ENCODE data around the gene RAD51B. TPM values are rescaled to one million over a fixed set of nuclear protein-coding genes. Genes with fewer than 3 reads are reported as not detected.
A peak's percentile ranks its signal among the peaks of the same experiment; 100 is the strongest.

Gene RAD51B
- total RNA-seq, 1 experiment from 2014 or later = 13.3 TPM

GRCh38 chr14:68566075-68566474, 746.5 kb downstream of the RAD51B start:
- peak overlapping the region; percentile 99 for H3K27ac ChIP-seq
- no peak for DNase-seq
- H3K9me3 ChIP-seq (replicated peaks) = no peaks in the 10 kb centered on the region
- no peak overlapping the region for H3K4me3 ChIP-seq
- H3K36me3 ChIP-seq = no peaks in the 10 kb centered on the region
- no peaks in the 10 kb centered on the region for H3K27me3 ChIP-seq
- peaks cover 52% of the 10 kb centered on the region for H3K4me1 ChIP-seq

- Histone ChIP-seq H3K4me1 (peaks cover 24% of the 10 kb centered on the region), H3K27ac (no peak overlapping the region), H3K4me3 (no peak overlapping the region), H3K36me3 (no peaks in the 10 kb centered on the region), H3K27me3 (no peaks in the 10 kb centered on the region), H3K9me3 (replicated peaks) (no peaks in the 10 kb centered on the region)
- no peak for DNase-seq
These were observed 749.6 kb downstream of the RAD51B start for GRCh38 chr14:68568907-68569897.

GRCh38 chr14:68569970-68570409, 750.4 kb downstream of the RAD51B start:
- Histone ChIP-seq H3K36me3 (no peaks in the 10 kb centered on the region), H3K9me3 (replicated peaks) (no peaks in the 10 kb centered on the region), H3K27me3 (no peaks in the 10 kb centered on the region), H3K4me3 (no peak overlapping the region), H3K27ac (no peak overlapping the region), H3K4me1 (peaks cover 23% of the 10 kb centered on the region)
- DNase-seq = no peak

GRCh38 chr14:68571114-68571591, 751.6 kb downstream of the RAD51B start:
- Histone ChIP-seq H3K27ac (no peak overlapping the region), H3K9me3 (replicated peaks) (no peaks in the 10 kb centered on the region), H3K27me3 (no peaks in the 10 kb centered on the region), H3K36me3 (no peaks in the 10 kb centered on the region), H3K4me1 (peaks cover 21% of the 10 kb centered on the region), H3K4me3 (no peak overlapping the region)
- DNase-seq = no peak

GRCh38 chr14:68571928-68572525, 752.4 kb downstream of the RAD51B start:
- DNase-seq = no peak
- Histone ChIP-seq H3K36me3 (no peaks in the 10 kb centered on the region), H3K9me3 (replicated peaks) (no peaks in the 10 kb centered on the region), H3K27ac (no peak overlapping the region), H3K4me1 (peaks cover 25% of the 10 kb centered on the region), H3K4me3 (no peak overlapping the region), H3K27me3 (no peaks in the 10 kb centered on the region)

- peaks cover 36% of the 10 kb centered on the region for H3K4me1 ChIP-seq
- H3K4me3 ChIP-seq = no peak overlapping the region
- H3K36me3 ChIP-seq = no peaks in the 10 kb centered on the region
- H3K9me3 ChIP-seq (replicated peaks) = no peaks in the 10 kb centered on the region
- no peak for DNase-seq
- H3K27ac ChIP-seq = no peak overlapping the region
- H3K27me3 ChIP-seq = no peaks in the 10 kb centered on the region
These were observed 753.5 kb downstream of the RAD51B start for GRCh38 chr14:68573126-68573525.

- Histone ChIP-seq H3K4me3 (no peak overlapping the region), H3K36me3 (no peaks in the 10 kb centered on the region), H3K9me3 (replicated peaks) (no peaks in the 10 kb centered on the region), H3K27ac (no peak overlapping the region), H3K27me3 (no peaks in the 10 kb centered on the region), H3K4me1 (peaks cover 42% of the 10 kb centered on the region)
- no peak for DNase-seq
These were observed 754.1 kb downstream of the RAD51B start for GRCh38 chr14:68573722-68574121.

- Histone ChIP-seq H3K27ac (no peak overlapping the region), H3K4me3 (no peak overlapping the region), H3K4me1 (peaks cover 47% of the 10 kb centered on the region)
These were observed 754.9 kb downstream of the RAD51B start for GRCh38 chr14:68574461-68574860.

GRCh38 chr14:68574906-68575305, 755.3 kb downstream of the RAD51B start:
- DNase-seq = peak in 1 of 2 experiments; percentile 37
- H3K4me1 ChIP-seq = peaks cover 51% of the 10 kb centered on the region
- H3K36me3 ChIP-seq = no peaks in the 10 kb centered on the region
- H3K4me3 ChIP-seq = no peak overlapping the region
- no peak overlapping the region for H3K27ac ChIP-seq
- H3K27me3 ChIP-seq = no peaks in the 10 kb centered on the region
- H3K9me3 ChIP-seq (replicated peaks) = no peaks in the 10 kb centered on the region

More at GRCh38 chr14:68574461-68574860, 754.9 kb downstream of the RAD51B start:
- Histone ChIP-seq H3K27me3 (no peaks in the 10 kb centered on the region), H3K36me3 (no peaks in the 10 kb centered on the region), H3K9me3 (replicated peaks) (no peaks in the 10 kb centered on the region)
- no peak for DNase-seq

- Histone ChIP-seq H3K36me3 (no peaks in the 10 kb centered on the region), H3K4me1 (peaks cover 56% of the 10 kb centered on the region), H3K27ac (no peak overlapping the region), H3K27me3 (no peaks in the 10 kb centered on the region), H3K4me3 (no peak overlapping the region), H3K9me3 (replicated peaks) (no peaks in the 10 kb centered on the region)
- no peak for DNase-seq
These were observed 755.8 kb downstream of the RAD51B start for GRCh38 chr14:68575426-68575825.

- no peaks in the 10 kb centered on the region for H3K36me3 ChIP-seq
- peak overlapping the region; percentile 71; the same call in 1 of the 2 replicates for H3K27ac ChIP-seq
- H3K4me1 ChIP-seq = peaks cover 61% of the 10 kb centered on the region
- no peaks in the 10 kb centered on the region for H3K9me3 ChIP-seq (replicated peaks)
- no peaks in the 10 kb centered on the region for H3K27me3 ChIP-seq
- H3K4me3 ChIP-seq = no peak overlapping the region
- no peak for DNase-seq
These were observed 756.5 kb downstream of the RAD51B start for GRCh38 chr14:68576031-68576430.

- Histone ChIP-seq H3K27ac (peak overlapping the region; percentile 71), H3K36me3 (no peaks in the 10 kb centered on the region), H3K27me3 (no peaks in the 10 kb centered on the region), H3K9me3 (replicated peaks) (no peaks in the 10 kb centered on the region), H3K4me3 (no peak overlapping the region), H3K4me1 (peaks cover 66% of the 10 kb centered on the region)
- no peak for DNase-seq
These were observed 757.1 kb downstream of the RAD51B start for GRCh38 chr14:68576496-68577244.

- peak; percentile 41 to 51 for DNase-seq
- 0 out of 2 replicates have a peak, but pooled peaks cover 8% of the 10 kb centered on the region for H3K9me3 ChIP-seq (replicated peaks)
These were observed 758.4 kb downstream of the RAD51B start for GRCh38 chr14:68577802-68578541.

GRCh38 chr14:68578597-68578996, 759.0 kb downstream of the RAD51B start:
- Histone ChIP-seq H3K27me3 (no peaks in the 10 kb centered on the region), H3K27ac (peak overlapping the region; percentile 71; the same call in 1 of the 2 replicates), H3K4me1 (peaks cover 66% of the 10 kb centered on the region), H3K4me3 (no peak overlapping the region), H3K9me3 (replicated peaks) (0 out of 2 replicates have a peak, but pooled peaks cover 8% of the 10 kb centered on the region), H3K36me3 (no peaks in the 10 kb centered on the region)
- DNase-seq = no peak

More at GRCh38 chr14:68577802-68578541, 758.4 kb downstream of the RAD51B start:
- Histone ChIP-seq H3K4me3 (no peak overlapping the region), H3K27me3 (no peaks in the 10 kb centered on the region), H3K4me1 (peaks cover 66% of the 10 kb centered on the region), H3K36me3 (no peaks in the 10 kb centered on the region), H3K27ac (peak overlapping the region; percentile 71)

Data from SJCRH30 (cell line).